Motor neuron (in vitro differentiated cells): ENCODE data around the gene NAV2. TPM values are rescaled to one million over a fixed set of nuclear protein-coding genes. Genes with fewer than 3 reads are reported as not detected.
A peak's percentile ranks its signal among the peaks of the same experiment; 100 is the strongest.

Experiments
- ATAC-seq, 8 experiments: fragments of 200-7000 bp; cut with Tn5 transposase; replicated peaks in 6 of 8; 2 replicates each; pipeline ENCODE4 v1.8.0; 2021; ENCODE audit warnings: mild to moderate bottlenecking in 8 of 8, moderate library complexity in 8 of 8
- H3K27ac ChIP-seq, 2 donors: fragments of 250-450 bp; sonication (Bioruptor Pico); 2 replicates each; pipeline ENCODE4 v1.9.0; 2021; ENCODE audit warnings: antibody characterized with exemption in 2 of 2, mild to moderate bottlenecking in 2 of 2, moderate library complexity in 1 of 2
- H3K4me1 ChIP-seq, 2 donors: fragments of 250-450 bp; sonication (Bioruptor Pico); replicated peaks in 1 of 2; 2 replicates each; pipeline ENCODE4 v1.6.1; 2021; ENCODE audit warnings: antibody characterized with exemption in 2 of 2, mild to moderate bottlenecking in 2 of 2, moderate library complexity in 1 of 2
- H3K4me3 ChIP-seq, 5 donors: fragments of 250-450 bp; sonication (Bioruptor Pico); 2 replicates each; pipeline ENCODE4 v1.9.0; 2021; ENCODE audit warnings: antibody characterized with exemption in 5 of 5, mild to moderate bottlenecking in 5 of 5, moderate library complexity in 4 of 5
- WGBS, 10 experiments: fragments of 450-650 bp; shearing (Covaris generic); methylation state at CpG; one replicate each; pipeline ENCODE4 v1.0.0; 2022; 5-methylcytosine and 5-hydroxymethylcytosine counted together
- in situ Hi-C, 9 experiments: fragments of 400-800 bp; cut with MboI; loops; one replicate each; pipeline ENCODE4 v1.15.0; 2021; ENCODE audit warnings: low sequenced_read_pairs in 9 of 9, low pct_unique_long_range_greater_than_20kb in 2 of 9; ENCODE audit not compliant: unreplicated experiment in 9 of 9
- total RNA-seq, 8 experiments: library from RNA; unstranded; fragments of 300-600 nt; gene quantifications; 2 replicates each; pipeline versions ENCODE4 v1.2.3 to v1.2.4, GENCODE V29; 2022

The NAV2 gene
- total RNA-seq, 8 experiments from 2014 or later: 0.54 to 23.0 (median 8.1) TPM

DNA sequence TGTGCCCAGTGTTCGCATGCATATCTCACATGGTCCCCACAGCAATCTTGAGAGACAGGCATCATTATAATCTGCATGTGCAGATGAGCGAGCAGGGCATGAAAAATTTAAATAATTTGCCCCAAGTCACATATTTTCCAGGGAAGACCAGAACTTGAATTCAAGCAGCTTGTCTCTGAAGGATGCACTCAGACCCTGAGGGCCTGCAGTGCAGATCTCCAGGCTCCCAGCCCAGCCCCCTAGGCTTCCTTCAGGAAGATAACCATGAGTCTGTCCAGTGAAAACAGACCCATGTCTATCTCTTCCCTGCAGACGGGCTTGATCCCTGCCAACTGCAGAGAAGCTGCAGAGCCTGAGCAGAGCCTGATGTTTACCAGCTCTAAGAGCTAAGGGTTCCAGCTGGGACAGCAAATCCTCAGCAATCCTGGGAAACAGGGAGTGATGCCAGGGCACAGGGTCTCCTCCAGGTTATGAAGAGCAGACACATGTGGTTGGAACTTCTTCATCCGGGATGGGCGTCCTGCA is 55.1 kb downstream of the NAV2 start:
- Histone ChIP-seq H3K4me3 (no peak overlapping the region), H3K4me1 (peaks cover 25% of the 10 kb centered on the region in 2 donors), H3K27ac (no peak overlapping the region)
- ATAC-seq: peak in 3 of 8 experiments; percentile 30 to 65 (median 62)
- WGBS, 10 experiments: 0 to 100% (median 86%) methylated on average over 1 to 5 of the region's 5 CpGs; no CpG with 5 or more reads in 2 of the 10 experiments
- in situ Hi-C loops: no loop called here

DNA sequence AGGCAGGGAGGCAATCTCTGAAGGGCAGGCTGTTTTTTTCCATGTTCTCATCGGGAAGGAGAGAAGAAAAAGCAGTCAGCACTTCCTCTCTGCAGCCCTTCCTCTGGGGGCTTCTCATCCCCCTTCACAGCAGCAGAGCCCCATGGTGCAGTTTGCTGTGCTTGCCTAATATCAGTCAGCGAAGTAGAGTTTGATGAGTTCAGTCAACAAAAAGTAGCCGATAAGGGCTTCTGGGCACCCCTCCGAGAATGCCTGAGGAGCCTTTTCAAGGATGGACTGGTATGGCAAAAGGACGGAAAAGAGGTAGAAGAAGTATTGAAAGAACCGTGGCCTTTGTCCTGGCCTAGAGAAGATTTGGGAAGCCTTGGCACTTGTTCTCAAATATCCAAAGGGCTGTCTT is 55.6 kb downstream of the NAV2 start:
- Histone ChIP-seq H3K4me1 (peaks cover 27 to 29% of the 10 kb centered on the region in 2 donors), H3K27ac (no peak overlapping the region), H3K4me3 (no peak overlapping the region)
- ATAC-seq: no peak
- in situ Hi-C loops: no loop called here
- 73 to 100% (median 90%) methylated on average over 1 to 5 of the region's 6 CpGs; no CpG with 5 or more reads in 3 of the 10 experiments for WGBS, 10 experiments

- in situ Hi-C loops: no loop called here
- Histone ChIP-seq H3K4me3 (no peak overlapping the region), H3K27ac (no peak overlapping the region), H3K4me1 (peaks cover 21 to 29% of the 10 kb centered on the region in 2 donors)
- no peak for ATAC-seq
Measured at GRCh38 chr11:19768815-19769214, 56.2 kb downstream of the NAV2 start.

DNA sequence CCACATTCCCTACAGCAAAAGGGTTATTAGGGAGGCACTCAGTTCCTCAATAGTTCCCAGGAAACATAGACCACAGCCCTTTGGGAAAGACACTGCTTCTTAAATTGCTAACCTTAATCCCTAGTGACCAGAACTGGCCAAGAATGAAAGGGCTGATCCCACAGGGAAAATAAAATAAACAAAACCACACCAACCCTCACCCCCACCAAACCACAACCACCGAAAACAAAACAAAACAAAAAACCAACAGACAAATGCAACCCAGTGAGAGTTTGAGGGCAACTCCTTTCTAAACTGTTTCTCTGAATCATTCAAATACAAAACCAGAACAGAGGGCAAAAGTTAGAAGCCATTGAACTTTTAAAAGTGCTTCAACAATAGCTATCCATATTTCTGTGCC is 57.2 kb downstream of the NAV2 start:
- Histone ChIP-seq H3K4me3 (no peak overlapping the region), H3K4me1 (peaks cover 21 to 29% of the 10 kb centered on the region in 2 donors), H3K27ac (no peak overlapping the region)
- peak in 1 of 8 experiments; percentile 30 for ATAC-seq
- in situ Hi-C loops: no loop called here
- 38 to 67% (median 63%) methylated on average over 1 of the region's 1 CpG; no CpG with 5 or more reads in 5 of the 10 experiments for WGBS, 10 experiments

GRCh38 chr11:19770277-19770676 is 57.6 kb downstream of the NAV2 start:
- no peak overlapping the region for H3K4me3 ChIP-seq
- in situ Hi-C loops: no loop called here
- H3K4me1 ChIP-seq: peaks cover 21 to 29% of the 10 kb centered on the region in 2 donors
- H3K27ac ChIP-seq: no peak overlapping the region
- WGBS, 10 experiments: 0% methylated on average over 1 of the region's 2 CpGs; no CpG with 5 or more reads in 8 of the 10 experiments
- peak in 1 of 8 experiments; percentile 49 for ATAC-seq

- Histone ChIP-seq H3K27ac (no peak overlapping the region), H3K4me3 (no peak overlapping the region), H3K4me1 (peaks cover 21 to 29% of the 10 kb centered on the region in 2 donors)
- in situ Hi-C loops: no loop called here
- WGBS, 10 experiments: 7 to 60% (median 17%) methylated on average over 1 to 4 of the region's 4 CpGs; no CpG with 5 or more reads in 3 of the 10 experiments
- ATAC-seq: peak in 3 of 8 experiments; percentile 16 to 61 (median 52)
Measured at GRCh38 chr11:19771463-19771862, 58.8 kb downstream of the NAV2 start.

- in situ Hi-C loops: no loop called here
- Histone ChIP-seq H3K4me1 (peaks cover 19 to 32% of the 10 kb centered on the region in 2 donors), H3K4me3 (no peak overlapping the region), H3K27ac (no peak overlapping the region)
- ATAC-seq: no peak
- WGBS, 10 experiments: 0 to 73% (median 8%) methylated on average over 1 to 3 of the region's 4 CpGs; no CpG with 5 or more reads in 5 of the 10 experiments
Measured at GRCh38 chr11:19772480-19772879, 59.8 kb downstream of the NAV2 start.

- peaks cover 35 to 43% of the 10 kb centered on the region in 2 donors for H3K4me1 ChIP-seq
- no peak overlapping the region for H3K4me3 ChIP-seq
- 57 to 100% (median 100%) methylated on average over 1 to 2 of the region's 3 CpGs; no CpG with 5 or more reads in 5 of the 10 experiments for WGBS, 10 experiments
- ATAC-seq: no peak
- in situ Hi-C loops: no loop called here
- no peak overlapping the region for H3K27ac ChIP-seq
Measured at GRCh38 chr11:19774329-19774728, 61.7 kb downstream of the NAV2 start.

DNA sequence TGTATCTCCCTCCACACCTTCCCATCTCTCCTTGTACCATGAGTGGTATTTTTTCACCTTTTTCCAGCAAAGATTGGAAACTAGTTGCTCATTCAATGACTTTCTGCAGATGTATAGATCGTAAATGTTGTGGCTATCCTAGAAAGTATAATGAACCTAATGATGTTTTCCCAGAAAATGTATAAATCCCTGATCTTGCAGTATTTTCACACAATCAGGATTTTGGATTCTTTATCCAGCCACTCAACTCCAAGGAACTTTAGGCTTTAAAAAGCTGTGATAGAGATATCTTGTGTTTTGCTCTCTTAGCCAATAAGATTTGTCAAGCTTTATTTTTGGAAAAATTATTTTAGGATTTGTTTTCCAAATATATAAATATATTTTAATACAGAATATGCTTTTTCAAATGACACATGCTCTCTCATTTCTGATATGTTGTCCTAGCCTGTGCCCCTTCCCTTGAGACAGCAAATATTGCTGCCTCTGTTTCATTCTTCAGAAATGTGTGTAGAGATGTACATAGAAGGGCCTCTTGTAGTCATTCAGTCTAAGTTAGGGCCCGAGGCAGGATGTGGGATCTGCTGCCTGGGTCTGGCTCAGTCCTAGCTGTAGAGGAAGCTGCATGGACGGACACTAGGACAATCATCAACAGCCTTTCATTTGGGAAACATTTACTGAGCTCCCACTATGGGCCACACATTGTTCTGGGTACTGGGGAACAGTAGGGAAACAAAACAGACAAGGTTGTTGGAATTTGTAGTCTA is 62.4 kb downstream of the NAV2 start:
- in situ Hi-C loops: no loop called here
- 45 to 100% (median 87%) methylated on average over 1 to 3 of the region's 3 CpGs; no CpG with 5 or more reads in 1 of the 10 experiments for WGBS, 10 experiments
- Histone ChIP-seq H3K4me3 (no peak overlapping the region), H3K4me1 (peaks cover 40 to 46% of the 10 kb centered on the region in 2 donors), H3K27ac (no peak overlapping the region)
- no peak for ATAC-seq

DNA sequence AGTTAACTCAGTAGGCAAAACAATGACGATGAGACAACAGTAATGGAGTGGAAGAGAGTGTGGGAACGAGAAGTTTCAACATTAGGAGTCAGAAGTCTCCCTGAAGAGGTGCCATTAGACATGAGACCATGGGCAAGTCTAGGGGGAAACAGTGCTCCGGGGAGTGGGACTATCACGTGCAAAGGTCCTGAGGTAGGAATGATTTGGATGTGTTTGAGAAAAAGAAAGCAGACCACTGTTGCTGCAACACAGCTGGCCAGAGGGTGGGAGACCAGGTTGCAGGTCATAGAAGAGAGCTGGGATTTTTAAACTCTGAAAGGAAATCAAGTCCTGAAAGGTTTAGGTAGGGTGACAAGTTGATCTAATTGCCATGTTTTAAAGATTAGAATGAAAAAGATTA is 63.0 kb downstream of the NAV2 start:
- Histone ChIP-seq H3K4me3 (no peak overlapping the region), H3K27ac (no peak overlapping the region), H3K4me1 (peaks cover 40 to 46% of the 10 kb centered on the region in 2 donors)
- WGBS, 10 experiments: 59 to 95% (median 91%) methylated on average over 2 to 4 of the region's 4 CpGs; no CpG with 5 or more reads in 3 of the 10 experiments
- in situ Hi-C loops: no loop called here
- ATAC-seq: no peak

DNA sequence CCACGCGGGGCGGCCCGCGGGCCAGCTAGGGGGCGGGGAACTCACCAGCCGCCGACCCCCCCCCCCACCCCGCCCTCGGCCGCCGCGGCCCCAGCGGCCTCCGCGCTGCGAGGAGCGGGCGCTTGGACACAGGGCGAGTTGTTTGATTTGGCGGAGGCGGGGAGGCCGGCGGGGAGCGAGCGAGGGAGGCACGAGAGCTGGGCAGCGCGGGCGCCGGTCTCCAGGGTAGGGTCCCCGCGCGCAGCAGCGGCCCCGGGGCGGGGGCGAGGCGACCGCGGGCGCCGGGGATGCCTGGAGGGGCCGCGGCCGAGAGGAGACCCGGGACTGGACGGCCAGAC is 64.4 kb downstream of the NAV2 start:
- 0% methylated on average over 1 to 5 of the region's 48 CpGs; no CpG with 5 or more reads in 8 of the 10 experiments for WGBS, 10 experiments
- ATAC-seq: peak; percentile 59 to 90 (median 84)
- Histone ChIP-seq H3K27ac (peak overlapping the region in 1 of 2 donors; percentile 36), H3K4me1 (peaks cover 32 to 36% of the 10 kb centered on the region in 2 donors), H3K4me3 (peak overlapping the region; percentile 44 to 90 (median 62))
- in situ Hi-C loops: no loop called here

- WGBS, 10 experiments: 0 to 67% (median 0%) methylated on average over 1 to 11 of the region's 29 CpGs; no CpG with 5 or more reads in 4 of the 10 experiments
- peak; percentile 22 to 77 (median 68) for ATAC-seq
- H3K27ac ChIP-seq: peak overlapping the region in 1 of 2 donors; percentile 36
Measured at GRCh38 chr11:19777377-19778102, 64.9 kb downstream of the NAV2 start.

GRCh38 chr11:19779740-19780139 is 67.1 kb downstream of the NAV2 start:
- 0 to 45% (median 31%) methylated on average over 1 to 2 of the region's 2 CpGs; no CpG with 5 or more reads in 5 of the 10 experiments for WGBS, 10 experiments
- H3K27ac ChIP-seq: no peak overlapping the region
- in situ Hi-C loops: no loop called here
- peaks cover 22 to 27% of the 10 kb centered on the region in 2 donors for H3K4me1 ChIP-seq
- no peak for ATAC-seq
- no peak overlapping the region for H3K4me3 ChIP-seq

More at GRCh38 chr11:19777377-19778102, 64.9 kb downstream of the NAV2 start:
- in situ Hi-C loops: no loop called here
- H3K4me3 ChIP-seq: peak overlapping the region; percentile 44 to 90 (median 62)
- peaks cover 27 to 31% of the 10 kb centered on the region in 2 donors for H3K4me1 ChIP-seq
